H9 (cell line): ENCODE measurements around the gene NFKBIA. TPM values are rescaled to one million over a fixed set of nuclear protein-coding genes. Genes with fewer than 3 reads are reported as not detected.

ENCODE experiments used
- DNase-seq: peaks from one replicate; pipeline ENCODE4 v3.0.0-alpha.2; 2017
- H2AFZ ChIP-seq: one replicate; pipeline ENCODE4 v1.6.1; 2013; ENCODE audit warnings: mild to moderate bottlenecking, low read length, control low read depth, moderate library complexity
- H2AK5ac ChIP-seq: 2 replicates; pipeline ENCODE4 v1.6.1; 2013; ENCODE audit warnings: low read length, control low read depth, mixed read lengths; ENCODE audit not compliant: insufficient read length
- H2BK120ac ChIP-seq: one replicate; pipeline ENCODE4 v1.6.1; 2013; ENCODE audit warnings: low read depth, mild to moderate bottlenecking, low read length, control low read depth, inconsistent platforms; ENCODE audit not compliant: poor library complexity, severe bottlenecking
- H2BK12ac ChIP-seq: 2 replicates; pipeline ENCODE4 v1.6.1; 2013; ENCODE audit warnings: low read length, control low read depth, mixed read lengths, low read depth; ENCODE audit not compliant: insufficient read length
- H2BK15ac ChIP-seq: 2 replicates; pipeline ENCODE4 v1.6.1; 2013; ENCODE audit warnings: low read depth, low read length, control low read depth
- H2BK20ac ChIP-seq: one replicate; pipeline ENCODE4 v1.6.1; 2013; ENCODE audit warnings: low read depth, mild to moderate bottlenecking, low read length, control low read depth, inconsistent platforms; ENCODE audit not compliant: poor library complexity, severe bottlenecking
- H2BK5ac ChIP-seq: 2 replicates; pipeline ENCODE4 v1.6.1; 2013; ENCODE audit warnings: low read length, control low read depth, mixed read lengths; ENCODE audit not compliant: insufficient read length
- H3K14ac ChIP-seq: 2 replicates; pipeline ENCODE4 v1.6.1; 2013; ENCODE audit warnings: low read length, control low read depth; ENCODE audit not compliant: insufficient read depth
- H3K18ac ChIP-seq: 2 replicates; pipeline ENCODE4 v1.6.1; 2013; ENCODE audit warnings: low read depth, mild to moderate bottlenecking, mixed read lengths, low read length, control low read depth; ENCODE audit not compliant: insufficient read length
- H3K23ac ChIP-seq: 2 replicates; pipeline ENCODE4 v1.6.1; 2013; ENCODE audit warnings: low read length, control low read depth, mixed read lengths, low read depth; ENCODE audit not compliant: insufficient read length
- H3K23me2 ChIP-seq: 2 replicates; pipeline ENCODE4 v1.6.1; 2013; ENCODE audit warnings: low read depth, mild to moderate bottlenecking, mixed read lengths, low read length, control low read depth; ENCODE audit not compliant: insufficient read length, poor library complexity, severe bottlenecking
- H3K27ac ChIP-seq: 2 replicates; pipeline ENCODE4 v1.5.1; 2013; ENCODE audit warnings: low read length, control low read depth, mixed read lengths, low read depth; ENCODE audit not compliant: insufficient read length
- H3K27me3 ChIP-seq: 2 replicates; pipeline ENCODE4 v1.6.1; 2013; ENCODE audit warnings: low read length, control low read depth, inconsistent platforms; ENCODE audit not compliant: insufficient read depth
- H3K4ac ChIP-seq: 2 replicates; pipeline ENCODE4 v1.6.1; 2013; ENCODE audit warnings: low read depth, mild to moderate bottlenecking, control low read depth, inconsistent platforms, low read length, moderate library complexity
- H3K4me1 ChIP-seq: 2 replicates; pipeline ENCODE4 v1.6.1; 2013; ENCODE audit warnings: low read length, control low read depth, inconsistent platforms; ENCODE audit not compliant: insufficient read depth
- H3K4me2 ChIP-seq: 2 replicates; pipeline ENCODE4 v1.6.1; 2013; ENCODE audit warnings: low read length, control low read depth, mixed read lengths; ENCODE audit not compliant: insufficient read length, insufficient read depth
- H3K56ac ChIP-seq: 2 replicates; pipeline ENCODE4 v1.6.1; 2013; ENCODE audit warnings: low read depth, mild to moderate bottlenecking, mixed read lengths, low read length, control low read depth; ENCODE audit not compliant: insufficient read length
- H3K79me1 ChIP-seq: 2 replicates; pipeline ENCODE4 v1.6.1; 2013; ENCODE audit warnings: low read depth, mild to moderate bottlenecking, moderate library complexity, low read length, control low read depth, inconsistent platforms; ENCODE audit not compliant: insufficient read depth, poor library complexity, severe bottlenecking
- H3K79me2 ChIP-seq: 2 replicates; pipeline ENCODE4 v1.6.1; 2013; ENCODE audit warnings: low read length, control low read depth, inconsistent platforms; ENCODE audit not compliant: insufficient read depth
- H3K9ac ChIP-seq: 2 replicates; pipeline ENCODE4 v1.6.1; 2013; ENCODE audit warnings: low read length, control low read depth, mixed read lengths; ENCODE audit not compliant: insufficient read length; ENCODE audit errors: extremely low read depth
- H3K9me3 ChIP-seq: one replicate; pipeline ENCODE4 v1.6.1; 2013; ENCODE audit warnings: low read depth, low read length, inconsistent platforms; ENCODE audit not compliant: control insufficient read depth
- H3T11ph ChIP-seq: one replicate; pipeline ENCODE4 v1.6.1; 2013; ENCODE audit warnings: mild to moderate bottlenecking, low read length, control low read depth, inconsistent platforms
- H4K20me1 ChIP-seq: one replicate; pipeline ENCODE4 v1.6.1; 2013; ENCODE audit not compliant: control insufficient read depth, insufficient read length, insufficient read depth
- H4K5ac ChIP-seq: 2 replicates; pipeline ENCODE4 v1.6.1; 2013; ENCODE audit warnings: low read depth, mild to moderate bottlenecking, mixed read lengths, low read length, control low read depth; ENCODE audit not compliant: insufficient read length
- H4K8ac ChIP-seq: replicated peaks from 2 replicates; pipeline ENCODE4 v1.6.1; 2013; ENCODE audit warnings: low read length, control low read depth, mixed read lengths, low read depth; ENCODE audit not compliant: insufficient read length
- H4K91ac ChIP-seq: 2 replicates; pipeline ENCODE4 v1.6.1; 2013; ENCODE audit warnings: low read depth, mild to moderate bottlenecking, moderate library complexity, mixed read lengths, low read length, control low read depth; ENCODE audit not compliant: insufficient read length
- H3K27ac Mint-ChIP-seq, 3 experiments: 2 replicates in 2 of 3; 3 replicates in 1 of 3; pipeline ENCODE4 v1.8.0; 2020 to 2021; ENCODE audit warnings: mixed read lengths in 3 of 3, mild to moderate bottlenecking in 1 of 3, moderate library complexity in 1 of 3
- H3K27me3 Mint-ChIP-seq: 2 replicates; pipeline ENCODE4 v1.8.0; 2021; ENCODE audit warnings: low read depth, mild to moderate bottlenecking, moderate library complexity, mixed read lengths
- H3K36me3 Mint-ChIP-seq, 3 experiments: 2 replicates in 2 of 3; 3 replicates in 1 of 3; pipeline ENCODE4 v1.8.0; 2020 to 2021; ENCODE audit warnings: low read depth in 3 of 3, mixed read lengths in 3 of 3; ENCODE audit not compliant: insufficient read depth in 1 of 3
- H3K4me1 Mint-ChIP-seq, 2 experiments: 2 replicates each; pipeline ENCODE4 v1.8.0; 2020; ENCODE audit warnings: mixed read lengths in 2 of 2
- H3K4me3 Mint-ChIP-seq, 2 experiments: 2 replicates in 1 of 2; 3 replicates in 1 of 2; pipeline ENCODE4 v1.8.0; 2020 to 2021; ENCODE audit warnings: mild to moderate bottlenecking in 2 of 2, mixed read lengths in 2 of 2, moderate library complexity in 1 of 2
- H3K9me3 Mint-ChIP-seq, 2 experiments: 2 replicates in 1 of 2; 3 replicates in 1 of 2; pipeline ENCODE4 v1.8.0; 2020; ENCODE audit warnings: mild to moderate bottlenecking in 2 of 2, mixed read lengths in 2 of 2, moderate library complexity in 1 of 2
- WGBS: extraction: QIAGEN DNeasy Blood & Tissue Kit; methylation state at CpG from one replicate; pipeline ENCODE4 v1.1.7; 2013; ENCODE audit warnings: missing lambda C conversion rate, low lambda C conversion rate, mixed read lengths; ENCODE audit not compliant: insufficient read length; ENCODE audit errors: extremely low coverage; 5-methylcytosine and 5-hydroxymethylcytosine counted together
- total RNA-seq: library from RNA; stranded (reverse); gene quantifications from 2 replicates; pipeline ENCODE4 v1.2.1, GENCODE V29; 2021
- TF ChIP-seq, protein P1 (sequence below): fragments of 200-600 bp; sonication (generic); conservative IDR thresholded peaks from 3 replicates; pipeline ENCODE4 v1.8.0; 2021; ENCODE audit warnings: antibody characterized with exemption, mild to moderate bottlenecking

Gene NFKBIA
- total RNA-seq, 1 experiment from 2014 or later: 38.4 TPM

DNA sequence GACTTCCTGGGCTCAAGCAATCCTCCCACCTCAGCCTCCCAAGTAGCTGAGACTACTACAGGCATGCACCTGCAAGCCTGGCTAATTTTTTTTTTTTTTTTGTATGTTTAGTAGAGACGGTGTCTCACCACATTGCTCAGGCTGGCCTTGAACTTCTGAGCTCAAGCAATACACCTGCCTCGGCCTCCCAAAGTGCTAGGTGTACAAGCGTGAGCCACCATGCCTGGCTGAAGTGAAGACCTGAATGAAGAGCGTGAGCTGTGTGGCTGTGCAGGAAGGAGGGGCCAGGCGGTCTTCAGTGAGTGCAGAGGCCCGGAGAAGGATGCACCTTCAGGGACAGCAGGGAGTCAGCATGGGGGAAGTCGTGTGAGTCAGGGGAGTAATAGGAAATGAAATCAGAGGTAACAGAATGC is 14.9 kb upstream of the NFKBIA start:
- no peak for DNase-seq
- Histone ChIP-seq H2BK15ac (no peak overlapping the region), H2BK20ac (no peak overlapping the region), H3K18ac (no peak overlapping the region), H2BK12ac (no peak overlapping the region), H2AK5ac (no peak overlapping the region), H3K56ac (no peak overlapping the region), H3K27me3 (no peaks in the 10 kb centered on the region), H4K20me1 (no peaks in the 10 kb centered on the region), H4K91ac (no peak overlapping the region), H3T11ph (no peak overlapping the region), H3K4ac (no peak overlapping the region), H3K14ac (no peak overlapping the region), H2BK5ac (no peak overlapping the region), H3K79me1 (no peaks in the 10 kb centered on the region), H3K79me2 (no peaks in the 10 kb centered on the region; the same call in 1 of the 2 replicates), H4K8ac (no peak overlapping the region), H3K23ac (no peak overlapping the region), H3K27ac (no peak overlapping the region), H2AFZ (no peak overlapping the region), H3K9ac (no peak overlapping the region), H2BK120ac (no peak overlapping the region), H4K5ac (no peak overlapping the region), H3K4me2 (no peak overlapping the region), H3K4me1 (no peaks in the 10 kb centered on the region), H3K9me3 (no peaks in the 10 kb centered on the region), H3K23me2 (no peaks in the 10 kb centered on the region)
- H3K4me3 Mint-ChIP-seq: no peak overlapping the region
- no peaks in the 10 kb centered on the region; the same call in 1 of the 2 replicates for H3K27me3 Mint-ChIP-seq
- H3K9me3 Mint-ChIP-seq: peaks cover 0 to 3% of the 10 kb centered on the region in 2 experiments; a peak in 2 of 5 replicates
- WGBS: no CpG with 5 or more reads among the region's 7 CpGs
- H3K27ac Mint-ChIP-seq: no peak overlapping the region
- no peaks in the 10 kb centered on the region; a peak in 1 of 7 replicates for H3K36me3 Mint-ChIP-seq
- peaks cover 10 to 14% of the 10 kb centered on the region in 2 experiments for H3K4me1 Mint-ChIP-seq
- TF ChIP-seq, protein P1, sequence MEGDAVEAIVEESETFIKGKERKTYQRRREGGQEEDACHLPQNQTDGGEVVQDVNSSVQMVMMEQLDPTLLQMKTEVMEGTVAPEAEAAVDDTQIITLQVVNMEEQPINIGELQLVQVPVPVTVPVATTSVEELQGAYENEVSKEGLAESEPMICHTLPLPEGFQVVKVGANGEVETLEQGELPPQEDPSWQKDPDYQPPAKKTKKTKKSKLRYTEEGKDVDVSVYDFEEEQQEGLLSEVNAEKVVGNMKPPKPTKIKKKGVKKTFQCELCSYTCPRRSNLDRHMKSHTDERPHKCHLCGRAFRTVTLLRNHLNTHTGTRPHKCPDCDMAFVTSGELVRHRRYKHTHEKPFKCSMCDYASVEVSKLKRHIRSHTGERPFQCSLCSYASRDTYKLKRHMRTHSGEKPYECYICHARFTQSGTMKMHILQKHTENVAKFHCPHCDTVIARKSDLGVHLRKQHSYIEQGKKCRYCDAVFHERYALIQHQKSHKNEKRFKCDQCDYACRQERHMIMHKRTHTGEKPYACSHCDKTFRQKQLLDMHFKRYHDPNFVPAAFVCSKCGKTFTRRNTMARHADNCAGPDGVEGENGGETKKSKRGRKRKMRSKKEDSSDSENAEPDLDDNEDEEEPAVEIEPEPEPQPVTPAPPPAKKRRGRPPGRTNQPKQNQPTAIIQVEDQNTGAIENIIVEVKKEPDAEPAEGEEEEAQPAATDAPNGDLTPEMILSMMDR: no peak
